Kidney (tissue), 14 donors: Measurements from ENCODE around the gene DNAJC1. TPM values are rescaled to one million over a fixed set of nuclear protein-coding genes. Genes with fewer than 3 reads are reported as not detected.

Experiments used
- DNase-seq, 5 donors: peaks; one replicate each; pipeline ENCODE4 v3.0.0-alpha.2; 2013 to 2020
- FAIRE-seq: peaks from 2 replicates; lab custom pipeline; 2012; peaks lifted over from hg19 to GRCh38; lab: Jason Lieb, UNC
- H3K27ac ChIP-seq, 2 donors: one replicate each; pipeline ENCODE4 v1.7.0; 2013; ENCODE audit warnings: low read depth in 2 of 2, low read length in 2 of 2, inconsistent platforms in 1 of 2
- H3K27me3 ChIP-seq: one replicate; pipeline ENCODE4 v1.7.1; 2013; ENCODE audit warnings: low read length, inconsistent platforms; ENCODE audit not compliant: control insufficient read depth, insufficient read depth
- H3K36me3 ChIP-seq, 3 donors: one replicate each; pipeline versions ENCODE4 v1.7.0 to v1.7.1; 2013; ENCODE audit warnings: low read length in 3 of 3, control low read depth in 1 of 3, inconsistent platforms in 1 of 3; ENCODE audit not compliant: insufficient read depth in 3 of 3, control insufficient read depth in 2 of 3
- H3K4me1 ChIP-seq, 3 donors: one replicate each; pipeline versions ENCODE4 v1.7.0 to v1.7.1; 2013; ENCODE audit warnings: low read length in 3 of 3, inconsistent platforms in 1 of 3, low read depth in 1 of 3; ENCODE audit not compliant: control insufficient read depth in 2 of 3, insufficient read depth in 2 of 3
- H3K4me3 ChIP-seq, 3 donors: one replicate each; pipeline versions ENCODE4 v1.7.0 to v1.8.1; 2013; ENCODE audit warnings: low read length in 3 of 3, control low read depth in 1 of 3, inconsistent platforms in 1 of 3
- H3K9ac ChIP-seq, 3 donors: one replicate each; pipeline versions ENCODE4 v1.7.0 to v1.7.1; 2013; ENCODE audit warnings: low read length in 3 of 3, control low read depth in 1 of 3, inconsistent platforms in 1 of 3
- H3K9me3 ChIP-seq, 3 donors: one replicate each; pipeline versions ENCODE4 v1.7.0 to v1.7.1; 2013; ENCODE audit warnings: low read length in 3 of 3, control low read depth in 1 of 3, inconsistent platforms in 1 of 3; ENCODE audit not compliant: control insufficient read depth in 2 of 3, insufficient read depth in 1 of 3
- CTCF ChIP-seq: IDR thresholded peaks from 3 replicates; pipeline ENCODE4 v1.5.1; 2012; ENCODE audit warnings: mild to moderate bottlenecking, moderate library complexity, borderline replicate concordance; ENCODE audit not compliant: insufficient read depth; ENCODE audit errors: extremely low read depth
- intact Hi-C: fragments of 100-400 bp; cut with DNase I; formaldehyde crosslinking; loops from one replicate; pipeline ENCODE4 v1.11.1; 2022
- polyA plus RNA-seq: library from polyadenylated mRNA; stranded (reverse); fragments of 350-450 nt; fragmentation: Illumina TruSeq; extraction: RNeasy Lipid Tissue Mini Kit (QIAGEN cat#74804); gene quantifications from one replicate; pipeline ENCODE4 v1.2.3, GENCODE V29; 2014; ENCODE audit warnings: low read depth, low replicate concordance; ENCODE audit not compliant: insufficient read depth
- total RNA-seq: library from RNA; stranded (reverse); fragmentation: NEBNext Ultra II Directional; extraction: Animal tissue kit (Norgen Biotek cat#: 25700); gene quantifications from one replicate; pipeline ENCODE4 v1.2.1, GENCODE V29; 2021
- donor health status: control.
- donor health status: control.
- donor health status: control.
- donor health status: control.
- donor health status: control.
- donor health status: DM: yes; HTN: yes; CAD: no.
- donor health status: Normal renal cell carcinoma (clear cell type).

Gene DNAJC1
- total and polyA plus RNA-seq, 2 donors from 2014 or later = 33.4 to 34.8 TPM

DNA sequence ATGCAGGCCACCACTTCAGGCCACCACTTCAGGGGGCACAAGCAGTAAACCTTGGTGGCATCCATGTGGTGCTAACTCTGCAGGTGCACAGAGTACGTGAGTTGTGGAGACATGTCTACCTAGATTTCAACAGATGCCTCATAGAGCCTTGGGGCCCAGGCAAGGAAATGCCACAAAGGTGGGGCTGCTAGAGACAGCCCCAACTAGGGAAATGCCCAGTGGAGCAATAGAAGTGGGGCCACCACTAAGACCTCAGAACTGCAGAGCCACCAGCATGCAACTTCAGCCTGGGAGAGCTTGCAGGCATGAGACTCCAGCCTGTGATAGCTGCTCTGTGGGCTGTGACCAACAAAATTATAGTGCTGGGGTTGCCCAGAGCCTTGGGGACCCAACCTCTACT, 107.6 kb downstream of the DNAJC1 start:
- H3K9ac ChIP-seq = no peak overlapping the region
- FAIRE-seq = no peak
- no peaks in the 10 kb centered on the region for H3K4me1 ChIP-seq
- peaks cover 0 to 5% (median 0%) of the 10 kb centered on the region in 3 donors for H3K36me3 ChIP-seq
- H3K4me3 ChIP-seq = no peak overlapping the region
- intact Hi-C loops = no loop called here
- TF ChIP-seq CTCF = no peak
- H3K9me3 ChIP-seq = no peaks in the 10 kb centered on the region
- H3K27me3 ChIP-seq = no peaks in the 10 kb centered on the region
- no peak for DNase-seq
- H3K27ac ChIP-seq = no peak overlapping the region

- H3K4me1 ChIP-seq = no peaks in the 10 kb centered on the region
- no peak overlapping the region for H3K9ac ChIP-seq
- TF ChIP-seq CTCF = no peak
- intact Hi-C loops = no loop called here
- no peaks in the 10 kb centered on the region for H3K27me3 ChIP-seq
- FAIRE-seq (no peak), DNase-seq (no peak)
- no peak overlapping the region for H3K27ac ChIP-seq
- no peak overlapping the region for H3K4me3 ChIP-seq
- H3K36me3 ChIP-seq = peaks cover 0 to 4% (median 0%) of the 10 kb centered on the region in 3 donors
- H3K9me3 ChIP-seq = no peaks in the 10 kb centered on the region
Measured at GRCh38 chr10:21894648-21895342, 108.7 kb downstream of the DNAJC1 start.

- Histone ChIP-seq H3K27me3 (no peaks in the 10 kb centered on the region), H3K4me1 (no peaks in the 10 kb centered on the region), H3K9me3 (peaks cover 0 to 1% (median 0%) of the 10 kb centered on the region in 3 donors), H3K9ac (no peak overlapping the region), H3K4me3 (no peak overlapping the region), H3K36me3 (no peaks in the 10 kb centered on the region), H3K27ac (no peak overlapping the region)
- FAIRE-seq = no peak
- no peak for DNase-seq
- no peak for TF ChIP-seq CTCF
- intact Hi-C loops = no loop called here
Measured at GRCh38 chr10:21891439-21891838, 112.1 kb downstream of the DNAJC1 start.
